Endothelial cell of umbilical vein (primary cell): Measurements from ENCODE around the gene CCRL2. TPM values are rescaled to one million over a fixed set of nuclear protein-coding genes. Genes with fewer than 3 reads are reported as not detected.
A peak's percentile ranks its signal among the peaks of the same experiment; 100 is the strongest.
"Not testable (repeated sequence)": the region's sequence is repeated elsewhere in the genome, so short reads cannot be mapped to it uniquely, and the experiment has no call there.

Experiments
- BruUV-seq: library from RNA; stranded (reverse); fragments of 400-500 nt; replicated peaks from 2 replicates; lab custom pipeline; 2021; lab: Mats Ljungman, UMichigan
- CTCF ChIA-PET: fragments of 300-600, 350-600 bp; sonication (Branson Sonifier 250); formaldehyde crosslinking; loops from one replicate; lab custom pipeline; 2021; ENCODE audit warnings: antibody characterized with exemption, inconsistent platforms; lab: Charles Lee
- POLR2A ChIA-PET: fragments of 300-600, 350-600 bp; sonication (Branson Sonifier 250); formaldehyde crosslinking; loops from one replicate; lab custom pipeline; 2021; ENCODE audit warnings: antibody characterized with exemption, inconsistent platforms; lab: Charles Lee
- DNase-seq: peaks from one replicate; pipeline ENCODE4 v3.0.0-alpha.2; 2011; ENCODE audit warnings: low read depth, low spot score
- FAIRE-seq: peaks from 2 replicates; lab custom pipeline; 2011; peaks lifted over from hg19 to GRCh38; lab: Jason Lieb, UNC
- H2AFZ ChIP-seq: 2 replicates; pipeline ENCODE4 v1.6.0; 2012; ENCODE audit warnings: low read depth, low read length, control low read depth, inconsistent platforms
- H3K27ac ChIP-seq: 2 replicates; pipeline ENCODE4 v1.5.1; 2011; ENCODE audit warnings: low read depth, mild to moderate bottlenecking, control low read depth, low read length, moderate library complexity; ENCODE audit not compliant: insufficient read depth
- H3K27me3 ChIP-seq, 2 experiments: 2 replicates each; pipeline versions ENCODE4 v1.6.0 to v1.6.1; 2011; ENCODE audit warnings: low read length in 2 of 2, mixed read lengths in 1 of 2; ENCODE audit not compliant: control insufficient read depth in 2 of 2, insufficient read depth in 2 of 2
- H3K36me3 ChIP-seq, 2 experiments: 2 replicates in 1 of 2; 3 replicates in 1 of 2; pipeline ENCODE4 v1.5.1; 2011; ENCODE audit warnings: low read length in 2 of 2, mild to moderate bottlenecking in 1 of 2, moderate library complexity in 1 of 2; ENCODE audit not compliant: control insufficient read depth in 2 of 2, insufficient read depth in 2 of 2; ENCODE audit errors: extremely low read depth in 1 of 2
- H3K4me1 ChIP-seq: 3 replicates; pipeline ENCODE4 v1.5.1; 2011; ENCODE audit warnings: mild to moderate bottlenecking, low read length; ENCODE audit not compliant: control insufficient read depth, insufficient read depth; ENCODE audit errors: extremely low read depth
- H3K4me2 ChIP-seq: 2 replicates; pipeline ENCODE4 v1.6.1; 2011; ENCODE audit warnings: low read length, control low read depth, mixed read lengths; ENCODE audit not compliant: insufficient read depth
- H3K4me3 ChIP-seq, 3 experiments: fragments of 200-600 bp in 1 of 3; sonication (generic), shearing (Covaris generic) in 1 of 3; replicated peaks in 1 of 3; 2 replicates each; pipeline ENCODE4 v1.5.1; 2011 to 2016; ENCODE audit warnings: control low read depth in 3 of 3, low read length in 3 of 3, mild to moderate bottlenecking in 2 of 3, inconsistent platforms in 1 of 3, low read depth in 1 of 3, moderate library complexity in 1 of 3; ENCODE audit not compliant: insufficient read depth in 1 of 3
- H3K79me2 ChIP-seq: 2 replicates; pipeline ENCODE4 v1.6.0; 2012; ENCODE audit warnings: low read length, inconsistent platforms; ENCODE audit not compliant: control insufficient read depth, insufficient read depth
- H3K9ac ChIP-seq: replicated peaks from 2 replicates; pipeline ENCODE3; 2011; ENCODE audit warnings: low read length, control low read depth; ENCODE audit not compliant: insufficient read depth; ENCODE audit errors: extremely low read depth
- H3K9me1 ChIP-seq: replicated peaks from 3 replicates; pipeline ENCODE4 v1.6.0; 2011; ENCODE audit warnings: mild to moderate bottlenecking, low read length; ENCODE audit not compliant: control insufficient read depth, insufficient read depth; ENCODE audit errors: extremely low read depth
- H3K9me3 ChIP-seq: replicated peaks from 2 replicates; pipeline ENCODE4 v1.5.1; 2012; ENCODE audit warnings: low read length, inconsistent platforms; ENCODE audit not compliant: control insufficient read depth, insufficient read depth
- H4K20me1 ChIP-seq: replicated peaks from 2 replicates; pipeline ENCODE3; 2011; ENCODE audit warnings: mild to moderate bottlenecking, low read length; ENCODE audit not compliant: control insufficient read depth, insufficient read depth; ENCODE audit errors: extremely low read depth
- GATA2 ChIP-seq: IDR thresholded peaks from 2 replicates; pipeline ENCODE4 v1.7.0; 2011; ENCODE audit warnings: low read depth, mild to moderate bottlenecking, moderate library complexity, mixed read lengths, low read length; ENCODE audit not compliant: insufficient read length, insufficient read depth
- dilution Hi-C: fragments of 300-500 bp; cut with MboI; formaldehyde crosslinking; loops from one replicate; pipeline ENCODE4 v1.15.0; 2019; ENCODE audit warnings: low sequenced_read_pairs; ENCODE audit not compliant: extremely low pct_ligation_motif_present
- intact Hi-C: fragments of 100-400 bp; cut with micrococcal nuclease; formaldehyde crosslinking; loops from one replicate; pipeline ENCODE4 v1.10.0; 2022
- polyA plus RNA-seq, 4 experiments: library from polyadenylated mRNA; depleted of rRNA in 3 of 4; stranded (reverse) in 3 of 4; unstranded in 1 of 4; fragments of >200 nt; gene quantifications; 2 replicates each; pipeline versions ENCODE4 v1.2.1 to v1.2.3, GENCODE V29; 2011 to 2012; ENCODE audit warnings: missing spikeins in 1 of 4
- total RNA-seq: library from RNA; stranded (reverse); gene quantifications from 2 replicates; pipeline ENCODE4 v1.2.3, GENCODE V29; 2021
- TF ChIP-seq, protein P1 (sequence below), 2 donors: IDR thresholded peaks; 1 replicate in 1 of 2; 2 replicates in 1 of 2; pipeline ENCODE4 v1.5.1; 2011; ENCODE audit warnings: low read length in 2 of 2, mild to moderate bottlenecking in 2 of 2, moderate library complexity in 2 of 2, control low read depth in 1 of 2, inconsistent platforms in 1 of 2, low read depth in 1 of 2; ENCODE audit not compliant: insufficient read depth in 1 of 2; ENCODE audit errors: extremely low read depth in 1 of 2

CCRL2 gene
- total and polyA plus RNA-seq, 2 donors (not counting 3 experiments of a cell fraction or from before 2014, with no cell fraction given), result 6.4 to 6.6 TPM

DNA sequence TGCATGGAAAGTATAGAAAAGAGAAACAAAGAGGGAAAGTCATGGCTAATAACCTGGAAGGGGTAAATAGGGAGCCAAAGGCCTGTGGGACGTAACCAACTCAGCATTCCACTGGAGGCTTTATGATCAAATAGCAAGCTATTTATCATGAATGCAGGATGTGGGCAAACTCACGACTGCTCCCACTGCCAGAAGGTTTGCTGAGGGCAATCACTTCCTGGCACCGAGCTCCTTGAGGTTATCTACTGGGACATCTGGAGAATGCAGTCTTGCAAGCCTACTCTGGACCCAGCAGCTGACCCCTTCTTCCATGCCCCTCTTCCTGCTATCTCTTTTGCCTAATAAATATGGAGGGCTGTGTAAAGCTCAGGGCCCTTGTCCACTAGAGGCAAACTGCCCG is 19.4 kb downstream of the CCRL2 start:
- CTCF ChIA-PET, result interaction anchor here (0.9 to 6.6 kb wide), 19 partner anchors 9 to 487 kb away, joined by 3 to 200 read pairs (median 7); partner anchors contain the start of genes CCR5AS, CCRL2 and FYCO1
- H3K9me3 ChIP-seq, H3K9ac ChIP-seq, H2AFZ ChIP-seq, H3K79me2 ChIP-seq, POLR2A ChIA-PET, H3K36me3 ChIP-seq, BruUV-seq, H3K4me1 ChIP-seq, H3K4me3 ChIP-seq, H3K27ac ChIP-seq, H3K27me3 ChIP-seq, dilution Hi-C loops, H3K9me1 ChIP-seq, H4K20me1 ChIP-seq, H3K4me2 ChIP-seq, DNase-seq: not testable (repeated sequence)
- intact Hi-C loops, result loop anchor here (2.0 to 10.0 kb wide), 2 partner anchors 48 to 212 kb away; no protein-coding TSS in a partner anchor
- peak; percentile 37 for FAIRE-seq
- peak; percentile 14 for TF ChIP-seq GATA2

- H3K4me2 ChIP-seq, H3K4me1 ChIP-seq, H3K27me3 ChIP-seq, H3K9me1 ChIP-seq, H4K20me1 ChIP-seq, dilution Hi-C loops, H3K9ac ChIP-seq, H3K4me3 ChIP-seq, BruUV-seq, H3K36me3 ChIP-seq, H3K9me3 ChIP-seq, POLR2A ChIA-PET, H3K79me2 ChIP-seq, H3K27ac ChIP-seq, H2AFZ ChIP-seq: not testable (repeated sequence)
- FAIRE-seq (peak; percentile 68), DNase-seq (peak; percentile 42)
- CTCF ChIA-PET, result interaction anchor here (0.6 to 6.6 kb wide), 46 partner anchors 8 to 948 kb away, joined by 3 to 200 read pairs (median 4); partner anchors contain the start of genes CCR5, CCR5AS, CCRL2 and FYCO1
- TF ChIP-seq, protein P1, sequence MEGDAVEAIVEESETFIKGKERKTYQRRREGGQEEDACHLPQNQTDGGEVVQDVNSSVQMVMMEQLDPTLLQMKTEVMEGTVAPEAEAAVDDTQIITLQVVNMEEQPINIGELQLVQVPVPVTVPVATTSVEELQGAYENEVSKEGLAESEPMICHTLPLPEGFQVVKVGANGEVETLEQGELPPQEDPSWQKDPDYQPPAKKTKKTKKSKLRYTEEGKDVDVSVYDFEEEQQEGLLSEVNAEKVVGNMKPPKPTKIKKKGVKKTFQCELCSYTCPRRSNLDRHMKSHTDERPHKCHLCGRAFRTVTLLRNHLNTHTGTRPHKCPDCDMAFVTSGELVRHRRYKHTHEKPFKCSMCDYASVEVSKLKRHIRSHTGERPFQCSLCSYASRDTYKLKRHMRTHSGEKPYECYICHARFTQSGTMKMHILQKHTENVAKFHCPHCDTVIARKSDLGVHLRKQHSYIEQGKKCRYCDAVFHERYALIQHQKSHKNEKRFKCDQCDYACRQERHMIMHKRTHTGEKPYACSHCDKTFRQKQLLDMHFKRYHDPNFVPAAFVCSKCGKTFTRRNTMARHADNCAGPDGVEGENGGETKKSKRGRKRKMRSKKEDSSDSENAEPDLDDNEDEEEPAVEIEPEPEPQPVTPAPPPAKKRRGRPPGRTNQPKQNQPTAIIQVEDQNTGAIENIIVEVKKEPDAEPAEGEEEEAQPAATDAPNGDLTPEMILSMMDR (IDR thresholded peaks at IDR 0.05; ENCODE audit: extremely low read depth in 1 of 2, insufficient read depth in 1 of 2, low read depth in 1 of 2, low read length in 2 of 2), result peak in 1 of 2 donors; percentile 14
- intact Hi-C loops, result loop anchor here (1.0 to 10.0 kb wide), 5 partner anchors 49 to 489 kb away; no protein-coding TSS in a partner anchor
Observed at GRCh38 chr3:46427404-46427803, 20.3 kb downstream of the CCRL2 start.
